HL-60/S4 (cell line): ENCODE data around the gene ADPRM.
"Not testable (repeated sequence)": the region's sequence is repeated elsewhere in the genome, so short reads cannot be mapped to it uniquely, and the experiment has no call there.

Experiments used
- in situ Hi-C: fragments of 300-500 bp; cut with MboI; formaldehyde crosslinking; loops from 2 replicates; pipeline ENCODE4 v1.14.3; 2022; ENCODE audit warnings: low sequenced_read_pairs

The ADPRM gene

GRCh38 chr17:10697092-10698081 is at the start of gene ADPRM, which contains the start of gene SCO1:
Gene ADPRM (plus strand): TSS chr17:10697594. CDS start chr17:10704927, 7,333 bp downstream.
Gene SCO1 (minus strand): TSS chr17:10697533. CDS start chr17:10697507, 26 bp downstream.
- in situ Hi-C loops = no loop called here

GRCh38 chr17:10648381-10648780 is 49.0 kb upstream of the ADPRM start:
- in situ Hi-C loops = loop anchor here (25.0 kb wide), 1 partner anchor 189 kb away; the partner anchor contains the start of gene PIRT

GRCh38 chr17:10648956-10649355 is 48.4 kb upstream of the ADPRM start:
- in situ Hi-C loops = loop anchor here (25.0 kb wide), 1 partner anchor 188 kb away; the partner anchor contains the start of gene PIRT

- in situ Hi-C loops = loop anchor here (25.0 kb wide), 1 partner anchor 188 kb away; the partner anchor contains the start of gene PIRT
Measured at GRCh38 chr17:10649602-10650001, 47.8 kb upstream of the ADPRM start.

- in situ Hi-C loops = no loop called here
Measured at GRCh38 chr17:10651927-10652326, 45.5 kb upstream of the ADPRM start.

- in situ Hi-C loops = no loop called here
Measured at GRCh38 chr17:10652984-10653659, 44.3 kb upstream of the ADPRM start.

- in situ Hi-C loops = no loop called here
Measured at GRCh38 chr17:10653987-10654386, 43.4 kb upstream of the ADPRM start.

GRCh38 chr17:10657148-10657547 is 40.2 kb upstream of the ADPRM start, which contains the start of gene MYH3:
Gene MYH3 (minus strand): TSS chr17:10657309. CDS start chr17:10655064, 2,245 bp downstream.
- in situ Hi-C loops = no loop called here

- in situ Hi-C loops = no loop called here
Measured at GRCh38 chr17:10657879-10658278, 39.5 kb upstream of the ADPRM start.

GRCh38 chr17:10661437-10661836 is 36.0 kb upstream of the ADPRM start:
- in situ Hi-C loops = no loop called here

GRCh38 chr17:10663231-10663630 is 34.2 kb upstream of the ADPRM start:
- in situ Hi-C loops = no loop called here

- in situ Hi-C loops = no loop called here
Measured at GRCh38 chr17:10664571-10664970, 32.8 kb upstream of the ADPRM start.

GRCh38 chr17:10666906-10667305 is 30.5 kb upstream of the ADPRM start:
- in situ Hi-C loops = no loop called here

GRCh38 chr17:10668775-10669174 is 28.6 kb upstream of the ADPRM start:
- in situ Hi-C loops = no loop called here

GRCh38 chr17:10673312-10673711 is 24.1 kb upstream of the ADPRM start:
- in situ Hi-C loops = no loop called here

GRCh38 chr17:10674704-10675103 is 22.7 kb upstream of the ADPRM start:
- in situ Hi-C loops = no loop called here

- in situ Hi-C loops = no loop called here
Measured at GRCh38 chr17:10681866-10682446, 15.4 kb upstream of the ADPRM start.

GRCh38 chr17:10683853-10684252 is 13.5 kb upstream of the ADPRM start:
- in situ Hi-C loops = no loop called here

GRCh38 chr17:10687499-10687898 is 9.9 kb upstream of the ADPRM start:
- in situ Hi-C loops = no loop called here

- in situ Hi-C loops = not testable (repeated sequence)
Measured at GRCh38 chr17:10695875-10696407, 1.5 kb upstream of the ADPRM start.
